ENCODE measurements around the gene TRAF3. TPM values are rescaled to one million over a fixed set of nuclear protein-coding genes. Genes with fewer than 3 reads are reported as not detected.

Gene TRAF3
- total RNA-seq, result 12.8 and 17.3 TPM in 2 replicates

- peak in 1 of 2 donors; percentile 81 for DNase-seq (ENCODE audit: low read depth in 2 of 2)
These were observed at the start of gene TRAF3 for GRCh38 chr14:102776761-102777710. TSS of gene TRAF3 (plus strand) at chr14:102777449. CDS start at chr14:102870202, 92,753 bp downstream.

DNA sequence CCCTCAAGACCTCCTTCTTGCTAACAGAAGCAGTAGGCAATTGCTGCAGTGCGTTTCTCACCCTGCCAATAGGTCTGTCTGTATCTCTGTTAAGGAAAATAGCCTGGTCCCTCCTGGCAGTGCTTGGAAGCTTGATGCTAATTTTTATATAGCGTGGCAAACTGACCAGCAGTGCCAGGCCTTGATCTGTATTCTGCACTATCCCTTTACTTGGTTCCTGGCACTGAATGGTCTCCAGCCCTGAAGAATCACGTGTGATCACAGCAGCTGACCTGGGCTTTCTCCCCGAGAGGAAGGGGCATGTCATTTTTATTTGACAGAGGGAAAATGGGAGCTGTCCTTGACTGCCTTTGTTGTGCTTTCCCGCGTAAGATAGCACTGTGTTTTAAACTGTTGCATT, 48.7 kb upstream of the TRAF3 start:
- no peak for DNase-seq (ENCODE audit: low read depth in 2 of 2)

GRCh38 chr14:102729268-102729667, 48.0 kb upstream of the TRAF3 start:
- no peak for DNase-seq (ENCODE audit: low read depth in 2 of 2)

DNA sequence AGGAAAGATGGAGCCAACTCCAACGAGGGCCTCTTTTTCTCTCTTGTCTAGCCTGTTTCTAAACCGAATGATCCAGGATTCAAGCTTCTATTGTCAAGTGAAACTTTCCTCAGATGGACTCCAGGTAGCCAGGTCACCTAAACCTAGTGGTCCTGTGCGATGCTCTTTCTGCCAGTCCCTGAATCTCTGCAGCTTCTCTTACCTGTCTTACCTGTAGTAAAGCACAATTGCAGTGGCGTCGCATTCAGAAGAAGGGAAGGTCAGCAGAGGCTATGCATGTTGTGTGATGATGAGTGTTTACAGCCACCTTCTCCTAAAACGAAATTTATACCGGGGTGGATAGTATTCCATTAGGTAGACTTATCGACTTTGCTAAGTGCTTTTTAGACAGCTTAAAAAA, 47.4 kb upstream of the TRAF3 start:
- DNase-seq (ENCODE audit: low read depth in 2 of 2), result no peak

- no peak for DNase-seq (ENCODE audit: low read depth in 2 of 2)
These were observed 46.0 kb upstream of the TRAF3 start for GRCh38 chr14:102731101-102731870.

- DNase-seq (ENCODE audit: low read depth in 2 of 2), result no peak
These were observed 45.1 kb upstream of the TRAF3 start for GRCh38 chr14:102731871-102732800.

DNA sequence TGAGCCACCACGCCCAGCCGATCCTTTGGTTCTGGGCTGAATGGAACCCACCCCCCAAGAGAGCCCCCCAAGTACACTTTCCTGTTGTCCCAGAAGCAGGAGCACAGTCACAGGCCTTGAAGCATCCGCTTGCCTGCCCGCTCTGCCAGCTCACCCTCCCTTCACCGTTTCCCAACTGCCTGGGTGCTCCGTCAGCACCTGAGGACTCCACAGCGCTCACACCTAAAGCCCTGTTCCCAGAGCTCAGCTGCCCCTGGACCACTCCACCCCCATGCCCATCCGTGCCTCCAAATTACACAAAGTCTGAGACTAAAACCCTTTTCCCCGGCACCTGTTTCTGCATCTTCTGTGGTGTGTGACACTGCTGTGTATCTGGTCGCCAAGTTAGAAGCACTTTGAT, 44.3 kb upstream of the TRAF3 start:
- no peak for DNase-seq (ENCODE audit: low read depth in 2 of 2)

DNA sequence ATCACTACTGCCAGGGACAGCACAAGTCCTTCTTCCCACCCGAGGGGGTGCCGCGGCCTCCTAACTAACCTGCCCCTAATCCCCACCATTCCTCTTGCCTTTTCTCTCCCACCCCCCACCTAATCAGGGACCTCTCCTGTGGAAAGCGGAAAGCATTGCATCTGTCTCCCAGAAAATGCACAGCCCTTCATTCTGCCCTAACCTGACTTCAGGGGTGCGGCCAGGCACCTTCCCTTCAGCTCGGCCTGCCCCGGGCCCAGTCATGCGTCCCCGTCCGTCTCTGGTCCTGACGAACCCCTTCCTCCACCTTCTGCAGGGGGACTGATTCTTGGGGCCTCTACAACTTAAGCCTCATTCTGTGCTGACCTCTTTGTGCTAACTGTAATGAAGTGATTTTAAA, 43.9 kb upstream of the TRAF3 start:
- DNase-seq (ENCODE audit: low read depth in 2 of 2), result no peak

DNA sequence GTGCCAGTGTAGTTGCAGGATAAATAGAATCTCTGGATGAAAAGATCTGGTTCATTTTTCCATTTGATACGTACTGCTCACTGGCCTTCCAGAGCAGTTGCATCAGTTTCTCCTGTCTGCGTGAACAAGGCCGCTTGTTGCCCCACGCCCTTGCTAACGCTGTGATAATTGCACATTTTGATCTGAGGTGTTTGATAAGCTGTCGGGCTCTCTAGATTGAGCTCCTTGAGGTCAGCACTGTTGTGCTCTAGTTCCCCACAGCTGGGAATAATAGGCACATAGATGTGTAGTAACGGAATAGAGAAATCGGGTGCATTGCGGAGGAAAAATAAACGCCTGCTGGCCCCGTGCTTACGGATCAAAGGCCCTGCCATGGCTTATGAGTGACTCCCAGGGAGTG, 42.8 kb upstream of the TRAF3 start:
- DNase-seq (ENCODE audit: low read depth in 2 of 2), result no peak

DNA sequence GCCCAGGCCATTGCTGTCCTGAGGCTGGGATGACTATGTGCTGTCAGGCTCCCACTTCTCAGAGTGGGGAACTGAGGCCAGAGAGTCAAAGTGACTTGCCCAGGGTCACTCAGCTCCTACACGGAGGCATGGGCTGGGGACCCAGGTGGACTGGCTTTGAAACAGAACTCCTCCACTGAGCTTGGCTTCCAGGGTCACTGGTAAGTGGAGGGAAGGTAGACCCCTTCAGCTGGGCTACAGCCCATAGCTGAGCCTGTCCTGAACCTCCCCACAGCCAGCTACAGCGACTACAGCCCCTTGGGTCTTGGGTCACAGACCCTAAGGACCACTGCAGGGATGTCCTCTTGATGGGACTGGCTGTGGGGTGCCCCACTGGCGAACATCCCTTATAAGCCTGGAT, 40.3 kb upstream of the TRAF3 start:
- no peak for DNase-seq (ENCODE audit: low read depth in 2 of 2)

DNA sequence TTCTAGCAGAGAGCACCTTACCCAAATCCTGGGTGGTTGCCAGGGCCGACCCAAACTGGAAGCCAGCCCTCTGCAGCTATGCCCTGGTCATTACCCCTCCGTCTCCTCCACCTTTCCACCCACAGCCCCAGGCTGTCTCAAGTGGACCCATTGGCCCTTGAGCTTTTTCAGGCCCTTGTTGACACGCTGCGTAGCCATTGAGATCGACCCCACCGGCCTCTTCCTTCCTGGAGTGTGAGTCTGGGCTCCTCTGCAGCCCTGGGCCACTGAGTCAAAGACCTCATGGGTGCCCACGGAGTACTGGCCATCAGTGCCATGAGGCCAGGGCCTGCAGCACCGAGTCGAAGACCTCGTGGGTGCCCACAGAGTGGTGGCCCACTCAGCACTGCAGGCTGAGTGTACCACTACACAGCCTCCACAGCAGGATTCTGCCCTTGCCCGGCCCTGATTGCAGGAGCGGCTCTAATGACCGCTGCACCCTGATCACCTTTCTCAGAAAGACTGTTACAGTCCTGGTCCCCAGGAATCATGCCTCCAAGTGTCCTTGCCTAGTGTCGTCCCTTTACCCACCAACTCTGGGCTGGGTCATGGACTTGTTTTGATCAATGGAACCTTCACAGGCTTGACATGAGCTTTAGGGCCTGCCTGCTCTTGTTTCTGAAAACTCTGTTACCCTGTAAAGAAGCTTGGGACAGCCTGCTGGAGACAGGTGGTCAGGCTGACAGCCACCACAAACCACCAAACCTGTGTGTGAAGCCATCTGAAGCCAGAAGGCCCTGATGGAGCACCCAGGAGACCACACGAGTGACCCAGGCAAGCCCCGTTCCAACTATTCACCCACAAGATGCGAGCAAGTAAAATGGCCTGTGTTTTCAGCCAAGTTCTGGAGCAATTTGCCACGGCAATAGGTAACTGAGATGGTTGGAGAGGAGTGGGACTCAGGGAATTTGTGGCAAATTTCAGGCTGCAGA, 39.6 kb upstream of the TRAF3 start:
- DNase-seq (ENCODE audit: low read depth in 2 of 2), result no peak

DNA sequence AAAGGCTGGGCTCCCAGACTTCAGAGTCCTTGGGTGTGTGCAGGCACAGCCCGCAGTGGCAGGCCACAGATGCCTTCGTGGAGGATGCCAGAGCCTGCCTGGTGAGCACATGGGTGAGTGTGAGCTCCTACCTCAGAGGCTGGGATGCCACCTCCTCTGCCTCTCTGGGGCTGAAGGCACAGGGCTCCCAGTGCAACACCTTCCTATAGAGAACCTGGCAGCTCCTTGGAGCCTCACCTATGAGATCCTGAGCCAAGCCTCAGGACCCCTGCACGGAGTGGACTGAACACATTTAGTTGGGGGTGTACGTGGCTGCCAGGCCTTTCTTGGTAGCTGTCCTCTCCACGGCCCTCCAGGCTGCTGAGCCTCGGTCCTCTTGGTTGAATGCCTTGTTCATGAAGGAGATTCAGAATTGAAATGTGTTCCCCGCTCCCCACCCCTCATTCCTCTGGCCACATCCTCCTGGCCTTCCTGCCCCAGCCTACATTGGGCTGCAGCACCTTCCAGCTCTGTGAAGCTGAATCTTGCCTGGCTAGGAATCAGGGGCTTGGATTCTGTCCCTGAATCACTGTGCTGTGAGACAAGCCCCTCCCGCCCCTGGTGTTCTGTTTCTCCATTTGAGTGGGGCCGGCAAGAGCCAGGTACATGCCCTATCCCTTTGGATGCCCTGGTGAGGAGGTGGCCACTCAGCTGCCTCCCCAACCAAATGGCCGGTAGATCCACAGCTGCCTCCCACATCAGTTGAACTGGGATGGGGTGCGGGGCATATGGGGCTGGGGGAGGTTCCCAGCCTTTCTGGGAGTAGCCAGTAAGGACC, 38.7 kb upstream of the TRAF3 start:
- no peak for DNase-seq (ENCODE audit: low read depth in 2 of 2)

DNA sequence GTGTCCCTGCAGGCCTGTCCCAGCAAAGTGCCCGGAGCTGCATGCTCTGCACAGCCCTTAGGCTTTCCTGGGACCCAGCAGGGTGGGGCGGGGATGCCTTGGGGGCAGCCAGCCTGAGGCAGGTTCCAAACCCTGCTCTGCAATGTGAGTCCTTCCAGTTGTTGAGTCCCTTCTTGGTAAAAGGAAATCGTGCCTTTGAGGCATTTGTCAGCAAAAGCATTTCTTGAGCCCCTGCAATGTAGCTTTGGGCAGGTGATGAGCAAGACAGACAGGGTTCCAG, 38.1 kb upstream of the TRAF3 start:
- DNase-seq (ENCODE audit: low read depth in 2 of 2), result no peak

DNA sequence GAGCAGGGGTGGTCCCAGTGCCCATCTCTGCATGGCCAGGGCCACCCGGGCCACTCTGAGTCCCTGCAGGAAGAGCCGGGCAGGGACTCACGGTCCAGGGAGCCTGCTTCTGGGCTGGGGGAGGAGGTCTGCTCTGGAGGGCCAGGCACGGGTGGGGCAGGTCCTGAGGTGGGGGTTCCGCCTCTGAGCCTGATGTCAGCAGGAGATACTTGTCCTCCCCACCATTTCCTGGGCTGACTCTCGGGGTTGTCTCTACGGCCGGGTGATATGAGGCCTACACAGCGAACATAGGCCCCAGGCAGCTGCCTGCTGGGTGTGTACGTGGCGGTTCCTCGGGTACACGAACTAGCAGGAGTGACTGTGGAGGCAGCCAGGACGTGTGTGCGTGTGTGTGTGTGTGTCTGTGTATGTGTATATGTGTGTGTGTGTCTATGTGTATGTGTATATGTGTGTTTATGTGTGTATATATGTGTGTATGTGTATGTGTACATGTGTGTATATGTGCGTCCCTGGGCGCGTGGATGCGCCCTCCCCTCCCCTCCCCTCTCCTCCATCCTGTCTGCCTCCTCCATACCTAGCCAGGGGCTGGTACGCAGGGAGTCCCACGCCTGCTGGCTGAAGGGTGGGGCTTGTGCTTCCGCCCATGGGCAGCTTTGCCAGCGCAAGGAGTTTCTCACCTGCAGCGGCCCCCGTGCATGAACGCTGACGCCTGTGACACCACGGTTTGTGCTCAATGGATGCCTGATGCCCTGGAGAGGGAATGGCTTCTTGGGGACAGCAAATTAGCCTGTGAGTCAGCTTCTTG, 30.4 kb upstream of the TRAF3 start:
- DNase-seq (ENCODE audit: low read depth in 2 of 2), result no peak

DNA sequence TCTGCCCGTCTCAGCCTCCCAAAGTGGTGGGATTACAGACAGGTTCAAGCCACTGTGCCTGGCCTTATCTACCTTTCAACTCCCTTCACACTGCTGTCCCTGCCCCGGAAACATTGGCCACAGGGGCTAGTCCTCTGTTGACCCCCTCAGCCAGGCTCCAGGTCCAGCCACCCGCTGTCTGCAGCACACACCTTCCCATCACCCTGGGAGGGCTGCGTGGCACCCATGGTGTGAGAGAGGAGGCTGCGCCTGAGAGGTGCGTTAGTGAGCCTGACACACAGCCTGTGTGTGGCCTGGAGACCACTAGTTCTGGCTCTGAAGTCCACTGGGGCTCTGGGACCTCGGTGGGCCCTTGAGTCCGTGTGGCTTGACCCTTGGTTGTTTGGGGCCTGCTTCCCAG, 28.4 kb upstream of the TRAF3 start:
- no peak for DNase-seq (ENCODE audit: low read depth in 2 of 2)

DNA sequence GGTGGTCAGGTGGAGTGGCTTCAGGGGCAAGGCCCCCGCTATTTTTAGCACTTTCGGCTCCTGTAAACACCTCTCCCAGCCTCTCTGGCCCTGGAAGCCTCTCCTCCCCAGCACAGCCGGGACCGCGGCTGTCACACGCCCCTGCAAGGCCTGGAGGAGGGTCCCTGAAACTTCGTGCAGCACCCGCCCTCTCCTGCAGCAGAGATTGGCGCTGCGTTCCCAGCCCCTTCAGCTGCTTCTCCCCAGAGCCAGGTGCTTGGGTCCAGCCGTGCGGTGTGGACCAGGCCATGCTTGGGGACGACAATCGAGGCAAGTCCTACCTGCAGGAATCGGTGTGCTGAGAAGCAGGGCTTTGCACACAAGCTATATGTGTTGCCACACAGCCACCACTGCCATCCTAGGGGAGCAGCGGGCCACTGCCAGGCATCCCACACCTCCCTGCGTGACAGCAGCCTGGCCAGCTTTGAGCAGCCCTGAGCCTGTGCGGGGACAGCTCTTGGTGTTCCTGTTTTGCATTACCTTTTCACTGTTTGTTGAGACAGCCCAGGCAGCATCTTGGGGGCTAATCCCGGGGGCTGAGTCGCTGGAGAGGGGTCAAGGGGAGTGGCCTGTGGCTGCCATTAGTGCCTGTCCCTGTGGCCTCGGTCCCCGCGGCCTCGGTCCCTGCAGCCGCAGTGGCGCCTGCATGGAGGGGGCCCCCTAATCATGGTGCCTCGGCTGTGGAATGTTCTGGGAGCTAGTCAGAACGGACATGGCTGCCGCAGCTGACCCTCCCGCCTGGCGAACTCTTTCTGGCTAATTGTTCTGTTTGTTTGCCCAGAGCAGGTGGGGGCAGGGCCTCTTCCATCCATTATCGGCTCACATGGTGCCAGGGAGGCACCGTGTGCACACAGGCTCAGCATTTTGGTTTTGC, 27.6 kb upstream of the TRAF3 start:
- no peak for DNase-seq (ENCODE audit: low read depth in 2 of 2)

- no peak for DNase-seq (ENCODE audit: low read depth in 2 of 2)
These were observed 26.9 kb upstream of the TRAF3 start for GRCh38 chr14:102750376-102750775.

DNA sequence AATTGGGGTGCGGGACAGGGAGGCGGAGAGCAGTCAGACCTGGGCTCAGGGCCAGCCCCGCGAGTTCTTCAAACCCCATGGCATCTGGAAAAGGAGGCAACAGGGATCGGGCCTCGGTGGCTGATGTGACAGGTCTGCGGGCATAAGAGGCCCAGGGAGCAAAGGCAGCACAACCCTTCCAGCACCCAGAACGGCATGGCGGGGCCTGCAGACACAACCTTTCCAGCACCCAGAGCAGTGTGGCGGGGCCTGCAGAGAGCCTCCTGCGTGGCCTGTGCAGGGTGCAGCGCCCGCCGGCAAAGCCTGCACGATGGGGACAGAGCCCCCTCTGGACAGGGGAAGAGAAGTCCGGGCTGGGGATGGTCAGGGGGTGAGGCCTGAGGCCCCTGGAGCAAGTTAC, 26.2 kb upstream of the TRAF3 start:
- no peak for DNase-seq (ENCODE audit: low read depth in 2 of 2)

Measured in dermis microvascular lymphatic vessel endothelial cell (primary cell).